Measurements from ENCODE around the gene PLXDC2.
"Not testable (repeated sequence)": the region's sequence is repeated elsewhere in the genome, so short reads cannot be mapped to it uniquely, and the experiment has no call there.

Gene PLXDC2

DNA sequence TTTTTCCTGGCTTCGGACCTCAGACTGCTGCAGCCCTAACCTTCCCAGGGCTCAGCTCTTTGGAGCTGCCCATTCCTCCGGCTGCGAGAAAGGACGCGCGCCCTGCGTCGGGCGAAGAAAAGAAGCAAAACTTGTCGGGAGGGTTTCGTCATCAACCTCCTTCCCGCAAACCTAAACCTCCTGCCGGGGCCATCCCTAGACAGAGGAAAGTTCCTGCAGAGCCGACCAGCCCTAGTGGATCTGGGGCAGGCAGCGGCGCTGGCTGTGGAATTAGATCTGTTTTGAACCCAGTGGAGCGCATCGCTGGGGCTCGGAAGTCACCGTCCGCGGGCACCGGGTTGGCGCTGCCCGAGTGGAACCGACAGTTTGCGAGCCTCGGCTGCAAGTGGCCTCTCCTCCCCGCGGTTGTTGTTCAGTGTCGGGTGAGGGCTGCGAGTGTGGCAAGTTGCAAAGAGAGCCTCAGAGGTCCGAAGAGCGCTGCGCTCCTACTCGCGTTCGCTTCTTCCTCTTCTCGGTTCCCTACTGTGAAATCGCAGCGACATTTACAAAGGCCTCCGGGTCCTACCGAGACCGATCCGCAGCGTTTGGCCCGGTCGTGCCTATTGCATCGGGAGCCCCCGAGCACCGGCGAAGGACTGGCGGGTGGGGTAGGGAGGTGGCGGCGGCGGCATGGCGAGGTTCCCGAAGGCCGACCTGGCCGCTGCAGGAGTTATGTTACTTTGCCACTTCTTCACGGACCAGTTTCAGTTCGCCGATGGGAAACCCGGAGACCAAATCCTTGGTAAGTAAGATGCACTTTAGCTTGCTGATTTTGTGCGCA is at the start of gene PLXDC2:
TSS of gene PLXDC2 (plus strand) at position 22 of the 820 bp plus-strand sequence.
- peak; percentile 3 to 40 for DNase-seq

DNA sequence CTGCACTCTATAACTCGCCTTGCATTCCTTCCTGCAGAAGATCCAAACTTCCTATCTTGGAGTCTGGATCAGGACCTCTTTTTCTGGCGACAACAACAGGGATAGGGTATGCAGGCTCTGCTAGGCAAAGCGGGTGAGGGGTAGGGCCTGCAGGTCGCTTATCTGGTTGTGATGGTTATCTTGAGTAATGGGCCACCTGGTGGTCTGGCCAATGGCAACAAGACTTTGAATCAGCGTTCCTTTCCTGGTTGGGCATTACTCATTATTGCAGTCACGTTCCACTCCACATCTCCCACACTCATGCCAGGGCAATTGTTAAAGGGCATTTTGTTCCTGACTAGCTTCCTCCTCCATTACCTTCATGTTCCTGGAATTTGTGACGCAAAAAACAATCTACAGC is 48.4 kb upstream of the PLXDC2 start:
- no peak for DNase-seq

DNA sequence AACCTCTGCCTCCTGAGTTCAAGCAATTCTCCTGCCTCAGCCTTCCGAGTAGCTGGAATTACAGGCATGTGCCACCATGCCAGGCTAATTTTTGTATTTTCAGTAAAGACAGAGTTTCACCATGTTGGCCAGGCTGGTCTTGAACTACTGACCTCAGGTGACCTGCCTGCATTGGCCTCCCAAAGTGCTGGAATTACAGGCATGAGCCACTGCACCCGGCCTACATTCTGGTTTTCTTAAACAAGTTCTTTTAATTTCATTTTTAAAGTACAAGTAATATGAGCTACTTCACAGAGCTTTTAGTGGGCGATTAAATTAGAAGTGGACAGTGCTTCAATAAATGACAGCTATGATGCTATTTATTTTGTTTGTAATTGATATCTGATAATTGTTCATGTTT is 46.4 kb upstream of the PLXDC2 start:
- DNase-seq: not testable (repeated sequence)

DNA sequence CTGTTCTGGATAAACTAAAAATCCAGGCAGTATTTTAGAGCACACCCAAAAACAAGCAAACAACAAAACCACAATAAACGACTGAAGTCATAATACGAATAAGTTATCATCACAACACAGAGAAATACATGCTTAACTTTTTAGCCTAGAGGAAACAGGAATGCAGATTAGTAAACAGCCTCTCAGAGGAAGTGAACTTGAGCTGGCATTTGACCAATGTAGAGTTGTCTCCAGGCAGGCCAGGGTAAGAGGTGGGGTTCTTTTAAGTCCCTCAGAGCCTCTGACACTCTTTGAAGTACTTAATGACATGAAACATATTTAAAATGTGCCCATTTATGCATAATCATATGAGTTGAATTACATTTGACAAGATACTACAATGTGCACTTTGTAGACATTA is 43.3 kb upstream of the PLXDC2 start:
- no peak for DNase-seq

DNA sequence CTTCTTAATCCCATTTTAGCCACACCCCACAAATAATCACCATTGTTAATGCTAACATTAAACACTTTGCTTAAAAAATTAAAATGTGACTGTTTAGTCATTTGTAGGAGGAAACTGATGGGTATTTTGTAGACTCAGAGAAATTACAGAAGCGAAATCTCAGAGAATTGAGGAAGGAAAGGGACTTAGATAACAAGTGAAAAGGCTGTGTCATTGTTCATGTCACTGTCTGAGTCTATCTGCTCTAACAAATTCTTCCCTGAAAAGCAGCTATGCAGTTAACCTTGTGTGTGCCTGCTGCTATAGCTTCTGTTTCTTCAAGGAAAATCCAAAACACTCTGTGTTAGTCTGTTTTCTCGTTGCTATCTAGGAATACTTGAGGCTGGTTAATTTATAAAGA is 40.9 kb upstream of the PLXDC2 start:
- DNase-seq: peak in 1 of 2 donors; percentile 3

DNA sequence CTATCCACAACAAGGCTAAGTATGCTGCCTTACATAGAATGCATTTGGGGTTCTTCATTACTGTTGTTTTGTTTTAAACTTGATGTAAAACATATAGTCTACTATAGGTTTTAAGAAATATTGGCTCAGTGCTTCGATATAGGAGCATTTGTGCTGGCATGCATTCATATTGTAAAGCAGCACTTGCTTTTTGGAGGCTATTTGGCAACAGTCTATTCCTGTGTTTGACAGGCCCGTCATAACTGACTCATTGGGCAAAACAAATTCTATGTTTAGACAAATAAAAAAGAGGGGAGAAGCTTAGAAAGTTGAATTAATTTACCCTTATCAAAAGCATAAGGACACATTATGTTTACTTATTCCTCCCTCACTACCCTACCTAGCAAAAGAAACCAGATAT is 38.4 kb upstream of the PLXDC2 start:
- no peak for DNase-seq

DNA sequence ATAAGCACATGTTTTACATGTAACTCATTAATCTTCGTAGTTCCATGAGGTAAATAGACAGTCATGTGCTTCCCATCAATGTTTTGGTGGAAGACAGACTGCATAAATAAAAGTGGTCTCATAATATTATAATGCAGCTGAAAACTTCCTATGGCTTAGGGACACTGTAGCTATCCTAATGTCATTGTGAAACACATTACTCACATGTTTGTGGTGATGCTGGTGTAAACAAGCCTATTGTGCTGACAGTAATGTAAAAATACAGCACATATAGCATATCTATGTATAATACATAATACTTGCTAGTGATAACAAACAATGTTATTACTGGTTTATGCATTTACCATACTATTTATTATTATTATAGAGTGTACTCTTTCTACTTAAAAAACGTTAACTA is 37.2 kb upstream of the PLXDC2 start:
- DNase-seq: no peak

DNA sequence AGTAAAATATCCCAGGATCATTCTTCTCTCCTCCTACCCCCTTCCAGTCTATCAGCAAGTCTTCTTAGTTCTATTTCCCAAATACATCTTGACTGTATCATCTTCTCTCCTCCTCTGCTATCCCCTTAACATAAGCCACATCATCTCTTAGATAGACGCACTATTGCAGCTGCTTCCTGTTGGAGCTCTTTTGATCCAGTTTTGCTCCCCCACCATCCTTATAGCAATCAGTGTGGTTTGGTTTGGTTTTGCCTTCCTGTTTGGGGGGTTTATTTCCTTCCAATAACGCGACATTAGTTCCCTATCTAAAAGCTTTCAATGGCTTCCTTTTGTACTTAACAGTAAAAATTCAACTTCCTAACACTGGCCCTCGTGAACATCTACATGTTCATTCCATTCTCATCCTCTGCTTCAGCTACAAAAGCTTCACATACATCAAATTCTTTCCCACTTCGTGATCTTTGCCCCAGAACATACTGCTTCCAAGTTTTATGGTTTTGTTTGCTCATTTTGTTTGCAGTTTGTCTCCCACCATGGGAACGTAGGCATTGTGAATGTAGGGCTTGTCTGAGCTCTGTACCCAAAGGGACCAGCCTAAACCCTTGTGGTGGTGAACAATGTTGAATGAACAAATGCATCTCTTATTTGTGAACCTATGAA is 33.7 kb upstream of the PLXDC2 start:
- DNase-seq: no peak

DNA sequence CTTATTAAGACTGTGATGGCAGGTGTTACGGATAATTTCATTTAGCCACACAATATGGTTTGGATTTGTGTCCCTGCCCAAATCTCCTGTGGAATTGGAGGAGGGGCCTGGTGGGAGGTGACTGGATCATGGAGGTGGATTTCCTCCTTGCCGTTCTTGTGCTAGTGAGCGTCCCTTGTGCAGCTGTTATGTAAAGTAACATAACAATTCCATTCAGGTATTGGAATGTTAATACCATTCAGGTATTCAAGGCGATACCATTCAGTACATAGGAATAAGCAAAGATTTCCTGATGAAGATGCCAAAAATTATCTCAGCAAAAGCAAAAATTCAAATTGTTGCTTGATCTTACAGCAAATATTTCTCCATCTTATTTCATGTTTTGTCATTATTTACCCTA is 32.5 kb upstream of the PLXDC2 start:
- no peak for DNase-seq

DNA sequence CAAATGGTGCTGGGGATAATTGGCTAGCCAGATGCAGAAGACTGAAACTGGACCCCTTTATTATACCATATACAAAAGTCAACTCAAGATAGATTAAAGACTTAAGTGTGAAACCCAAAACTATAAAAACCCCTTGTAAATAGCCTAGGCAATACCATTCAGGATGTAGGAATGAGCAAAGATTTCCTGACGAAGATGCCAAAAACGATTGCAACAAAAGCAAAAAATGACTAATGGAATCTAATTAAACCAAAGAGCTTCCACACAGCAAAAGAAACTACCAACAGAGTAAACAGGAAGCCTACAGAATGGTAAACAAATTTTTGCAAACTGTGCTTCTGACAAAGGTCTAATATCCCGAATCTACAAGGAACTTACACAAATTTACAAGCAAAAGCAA is 30.9 kb upstream of the PLXDC2 start:
- no peak for DNase-seq

DNA sequence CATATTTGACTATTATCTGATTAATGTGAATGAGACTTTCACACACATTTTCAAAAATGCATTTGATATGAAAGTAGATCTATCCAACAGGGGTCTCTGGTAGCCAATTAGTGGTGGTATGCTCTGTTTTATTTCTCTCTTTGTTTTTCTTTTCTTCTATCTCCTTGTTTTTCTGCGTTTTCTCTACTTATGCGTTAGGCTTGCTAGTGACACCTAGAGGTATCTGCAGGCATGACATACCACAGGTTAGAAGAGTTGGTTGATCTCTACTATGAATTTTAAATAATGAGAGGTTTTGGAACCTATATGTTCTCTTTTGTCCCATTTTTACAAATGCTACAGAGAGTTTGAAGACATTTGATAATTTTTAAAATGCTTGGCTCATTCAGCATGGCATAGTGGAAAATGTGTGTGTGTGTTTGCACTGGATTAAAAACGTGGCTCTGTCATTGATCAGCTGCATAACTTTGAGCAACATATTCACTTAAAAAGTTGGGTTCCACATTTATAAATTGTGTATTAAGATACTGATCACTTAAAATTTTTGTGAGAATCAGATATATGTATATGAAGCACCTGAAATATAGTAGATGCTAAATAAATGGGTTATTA is 28.1 kb upstream of the PLXDC2 start:
- DNase-seq: no peak

DNA sequence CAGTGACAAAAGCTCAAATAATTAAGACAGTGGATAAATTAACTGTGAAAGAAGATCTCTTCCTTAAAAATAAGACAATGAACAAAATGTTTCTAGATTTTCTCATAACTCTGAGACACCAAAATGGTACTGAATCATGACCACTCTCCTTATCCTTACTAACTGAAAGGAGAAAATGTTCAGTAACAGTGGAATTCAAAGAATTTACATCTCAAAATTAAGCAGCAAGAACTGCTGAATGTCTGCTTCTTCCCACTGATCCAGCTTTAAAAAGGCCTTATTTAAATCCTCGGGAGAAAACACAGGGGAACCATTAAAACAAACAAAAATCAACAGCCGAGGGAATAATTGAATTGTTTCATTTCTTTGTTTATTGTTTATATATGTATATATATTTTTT is 27.3 kb upstream of the PLXDC2 start:
- no peak for DNase-seq

DNA sequence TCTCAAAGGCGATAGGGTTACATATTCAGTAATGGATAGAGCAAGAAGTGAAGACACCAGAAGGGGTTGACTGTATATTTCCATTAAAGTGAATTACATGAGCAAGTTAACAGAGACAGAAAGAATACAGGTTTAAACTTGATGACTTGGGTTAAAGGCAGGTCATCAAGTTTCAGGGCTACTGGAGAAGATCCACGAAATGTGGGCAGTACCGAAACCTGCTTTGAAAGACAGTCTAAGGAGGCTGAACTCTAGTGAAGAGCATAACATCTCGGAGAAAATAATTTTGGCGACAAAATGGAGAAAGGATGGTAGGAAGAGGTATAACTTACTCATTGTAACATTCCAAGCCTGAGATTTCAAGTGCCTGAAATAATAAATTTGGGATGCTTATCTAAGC is 26.6 kb upstream of the PLXDC2 start:
- DNase-seq: no peak

DNA sequence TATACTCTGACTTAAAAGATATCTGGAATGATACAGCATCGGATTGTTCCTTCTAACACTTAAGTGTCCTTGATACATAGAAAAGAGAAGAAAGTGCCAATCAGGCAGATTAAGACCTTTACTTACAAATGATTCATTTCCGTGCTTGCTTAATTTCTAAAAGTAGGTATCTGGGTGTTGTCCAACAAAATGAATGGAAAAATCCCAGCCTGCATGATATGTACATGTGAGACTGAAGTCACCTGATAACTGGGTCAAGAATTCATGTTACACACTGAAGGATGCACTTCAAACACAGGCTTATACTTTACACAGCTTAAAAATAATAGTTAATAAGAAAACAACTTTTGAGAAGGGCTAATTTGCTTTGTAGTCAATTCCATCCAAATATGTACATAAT is 25.2 kb upstream of the PLXDC2 start:
- no peak for DNase-seq

DNA sequence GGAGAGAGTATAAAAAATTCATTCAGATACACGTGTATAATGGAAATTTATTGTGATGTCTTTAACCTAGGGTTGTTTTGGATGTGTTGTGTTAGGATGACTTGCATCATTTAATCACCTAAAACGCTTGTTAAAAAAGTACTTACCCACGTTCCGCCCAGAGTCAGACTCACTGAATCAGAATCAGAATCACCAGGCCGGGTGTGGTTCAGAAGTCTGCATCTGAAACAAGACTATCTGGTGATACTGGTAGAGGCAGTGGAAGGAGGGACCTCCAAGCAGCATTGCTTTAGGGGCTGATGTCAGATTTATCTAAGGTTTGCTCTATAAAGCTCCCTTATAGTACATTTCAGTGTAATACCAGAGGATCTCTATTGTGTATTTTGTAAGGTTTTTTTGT is 20.5 kb upstream of the PLXDC2 start:
- no peak for DNase-seq

DNA sequence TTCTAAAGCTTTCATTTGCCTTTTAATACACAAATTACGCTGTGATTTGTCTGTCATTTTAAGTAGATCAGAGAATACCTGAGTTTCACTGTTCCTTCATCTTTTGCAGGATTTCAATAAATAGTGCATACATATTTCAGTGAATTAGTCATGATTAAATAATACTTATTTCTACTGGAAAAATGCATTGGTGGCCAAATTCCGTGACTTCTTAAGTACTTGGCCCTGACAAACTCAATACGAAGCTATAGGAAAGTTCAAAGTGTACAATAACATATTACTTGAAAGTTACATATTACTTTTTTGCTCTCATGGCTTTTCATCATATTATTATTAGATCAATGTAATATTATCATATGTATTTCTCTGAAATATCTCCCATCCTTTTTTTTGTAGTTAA is 16.1 kb upstream of the PLXDC2 start:
- no peak for DNase-seq

DNA sequence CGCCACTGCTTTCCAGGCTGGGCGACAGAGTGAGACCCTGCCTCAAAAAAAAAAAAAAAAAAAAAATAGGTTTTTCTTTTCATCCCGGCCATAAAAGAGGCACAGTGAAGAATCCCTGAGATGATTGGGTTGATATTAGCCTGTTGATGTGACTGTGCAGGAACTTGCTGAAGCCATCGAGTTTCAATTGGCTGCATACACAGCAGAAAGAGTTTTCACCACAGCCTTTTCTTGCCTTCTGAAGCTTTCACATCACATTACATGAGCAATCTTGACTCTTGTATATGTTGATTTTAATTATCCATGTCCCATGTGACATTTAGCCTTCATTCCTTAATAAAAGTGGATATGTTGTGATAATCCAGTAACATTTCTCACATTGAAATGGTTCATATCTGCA is 14.9 kb upstream of the PLXDC2 start:
- no peak for DNase-seq

DNA sequence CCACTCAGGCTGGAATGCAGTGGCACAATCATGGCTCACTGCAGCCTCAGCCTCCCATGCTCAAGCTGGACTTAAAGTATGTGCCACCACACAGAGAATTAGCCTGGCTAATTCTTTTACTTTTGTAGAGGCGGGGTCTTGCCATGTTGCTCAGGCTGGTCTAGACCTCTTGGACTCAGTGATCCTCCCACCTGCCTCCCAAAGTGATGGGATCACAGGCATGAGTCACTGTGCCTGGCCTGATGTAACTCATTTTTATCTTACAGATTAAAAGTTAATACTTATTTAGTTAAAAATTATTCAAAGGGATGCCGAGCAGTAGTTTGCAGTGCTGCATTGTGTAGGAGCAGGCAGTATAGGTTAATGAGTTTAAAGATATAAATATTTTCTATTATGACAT is 12.6 kb upstream of the PLXDC2 start:
- no peak for DNase-seq

DNA sequence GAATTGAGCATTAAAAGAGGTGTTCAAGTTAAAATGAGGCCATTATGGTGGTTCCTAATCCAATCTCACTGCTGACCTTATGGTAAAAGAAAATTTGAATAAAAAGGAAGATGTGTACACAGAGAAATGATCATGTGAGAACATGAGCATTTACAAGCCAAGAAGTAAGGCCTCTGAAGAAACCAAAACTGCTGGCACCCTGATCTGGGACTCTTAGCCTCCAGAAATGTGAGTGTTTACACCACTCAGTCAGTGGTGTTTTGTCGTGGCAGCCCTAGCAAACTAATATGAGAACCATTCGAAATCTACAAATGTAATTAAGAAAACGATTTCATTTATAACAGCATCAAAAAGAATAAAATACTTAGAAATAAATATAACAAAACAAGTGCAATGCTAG is 6.8 kb upstream of the PLXDC2 start:
- no peak for DNase-seq

DNA sequence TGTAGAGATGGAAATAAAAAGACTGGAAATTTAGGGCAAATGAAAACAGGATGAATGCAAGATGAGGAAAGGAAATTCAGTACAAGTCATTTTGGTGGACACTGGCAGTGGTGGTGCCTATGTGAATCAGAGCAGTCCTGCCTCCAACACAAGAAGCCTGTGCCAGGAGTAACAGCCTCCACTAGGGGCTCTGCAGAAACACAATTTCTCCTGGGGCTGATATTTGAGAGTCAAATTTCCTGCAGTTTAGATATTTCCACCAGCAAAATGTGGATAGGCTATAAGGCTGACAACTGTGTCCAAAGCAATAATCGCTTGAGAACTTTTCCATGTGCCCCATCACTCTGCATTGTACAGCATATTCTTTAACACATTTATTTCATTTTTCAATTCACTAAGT is 4.7 kb upstream of the PLXDC2 start:
- no peak for DNase-seq

DNA sequence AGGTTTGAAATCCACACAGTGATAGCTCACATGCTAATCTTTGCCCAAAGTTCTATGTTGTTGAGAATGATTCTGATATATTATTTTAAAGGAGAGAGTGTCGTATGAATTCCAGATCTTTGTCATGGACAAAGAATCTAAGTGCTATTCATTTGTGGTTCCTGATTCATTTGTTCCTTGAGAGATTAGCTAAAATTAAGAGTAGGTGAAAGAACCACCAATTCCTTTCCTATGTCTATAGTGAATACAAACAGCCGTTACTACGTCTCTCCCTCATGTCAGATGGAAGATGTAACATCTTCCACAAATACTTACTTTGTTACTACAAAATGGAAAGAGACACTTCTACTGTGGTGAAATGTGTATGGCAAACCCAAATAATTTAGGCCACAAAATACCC is 3.3 kb upstream of the PLXDC2 start:
- DNase-seq: no peak

DNA sequence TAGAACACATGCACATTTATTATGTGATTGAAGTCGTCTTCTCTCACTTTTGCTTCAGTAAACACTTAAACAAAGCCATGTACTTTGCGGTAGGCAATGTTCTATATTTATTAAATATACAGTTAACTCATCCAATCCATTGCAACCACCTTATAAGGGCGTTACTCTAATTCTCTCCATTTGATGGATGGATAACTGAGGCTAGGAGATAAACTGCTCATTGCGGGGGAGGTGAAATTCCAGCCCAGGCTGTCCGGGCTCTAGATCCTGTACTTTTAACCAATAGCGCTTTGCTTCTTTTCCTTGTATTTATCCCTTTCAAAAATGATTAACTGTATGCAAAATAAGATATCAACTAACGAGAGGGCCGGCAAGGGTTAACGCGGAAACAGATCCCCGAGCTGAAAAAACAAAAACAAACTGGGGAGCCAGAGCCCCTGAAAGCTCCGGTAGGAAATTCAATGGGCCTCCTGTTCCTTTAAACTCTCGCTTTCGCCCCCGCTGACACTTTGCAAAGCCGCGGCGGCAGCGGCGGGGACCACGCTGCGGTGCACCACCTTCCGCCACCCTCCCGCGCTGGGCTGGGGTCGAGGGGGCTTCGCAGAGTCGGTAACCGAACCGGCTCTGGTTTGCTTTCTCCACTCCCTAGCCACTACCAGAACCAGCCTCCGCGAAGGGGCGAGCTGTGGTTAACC is 1.0 kb upstream of the PLXDC2 start:
- no peak for DNase-seq

DNA sequence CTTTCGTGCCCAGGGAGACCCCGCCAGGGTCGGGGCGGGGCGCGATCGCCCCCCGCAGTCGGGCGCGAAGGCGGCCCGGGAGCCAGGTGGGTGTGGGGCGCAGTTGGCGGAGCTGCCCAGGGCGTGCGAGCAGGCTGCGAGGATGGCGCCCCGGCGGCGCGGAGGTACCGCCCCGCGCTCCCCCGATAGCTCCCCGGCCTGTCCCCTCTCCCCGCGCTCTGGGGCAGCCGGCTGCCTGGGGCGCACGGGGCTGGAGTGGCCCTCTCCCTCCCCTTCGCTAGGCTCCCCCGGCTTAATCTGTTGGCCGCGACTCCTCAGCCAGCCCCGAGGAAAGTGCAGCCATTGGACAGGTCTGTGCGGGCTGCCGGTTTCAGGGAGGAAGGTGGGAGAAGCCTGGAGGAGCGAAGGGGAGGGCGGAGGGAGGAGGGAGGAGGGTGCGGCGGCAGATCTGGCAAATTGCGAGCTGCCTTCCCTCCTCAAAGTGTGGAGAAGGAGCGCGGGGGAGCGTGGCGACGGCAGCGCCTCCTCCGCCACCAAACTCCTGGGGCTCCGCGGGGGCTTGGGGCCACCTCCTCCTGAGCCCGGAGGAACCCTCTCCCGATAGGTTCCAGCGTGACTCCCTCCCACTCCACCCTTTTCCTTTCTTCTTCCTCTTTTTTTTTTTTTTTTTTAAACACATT is 361 bp upstream of the PLXDC2 start:
- DNase-seq: peak in 1 of 2 donors; percentile 15
